Stromal cell of bone marrow (primary cell): ENCODE results near the gene IPO13.

Experiments used
- DNase-seq: peaks from one replicate; pipeline ENCODE4 v3.0.0-alpha.2; 2012; ENCODE audit warnings: low read depth

IPO13 gene

GRCh38 chr1:43974443-43975248 lies 27.9 kb downstream of the IPO13 start, which contains the start of gene ATP6V0B:
Gene ATP6V0B, plus strand, starts transcription at chr1:43974960. Its CDS starts 81 bp downstream, at chr1:43975041.
- peak; percentile 89 for DNase-seq

GRCh38 chr1:43975249-43975961 lies 28.7 kb downstream of the IPO13 start:
- no peak for DNase-seq

GRCh38 chr1:43976045-43976444 lies 29.3 kb downstream of the IPO13 start:
- no peak for DNase-seq

GRCh38 chr1:43976890-43977289 lies 30.1 kb downstream of the IPO13 start:
- no peak for DNase-seq

GRCh38 chr1:43977376-43978263 lies 30.9 kb downstream of the IPO13 start:
- DNase-seq, result no peak

- no peak for DNase-seq
Observed at GRCh38 chr1:43978264-43978550, 31.5 kb downstream of the IPO13 start.

- DNase-seq, result no peak
Observed at GRCh38 chr1:43978551-43979260, 32.0 kb downstream of the IPO13 start, which contains the start of gene B4GALT2. Gene B4GALT2, plus strand, starts transcription at chr1:43979210. Its CDS starts 1,951 bp downstream, at chr1:43981161.

- DNase-seq, result no peak
Observed at GRCh38 chr1:43979261-43979527, 32.4 kb downstream of the IPO13 start.

GRCh38 chr1:43979528-43980254 lies 32.9 kb downstream of the IPO13 start:
- no peak for DNase-seq

- DNase-seq, result no peak
Observed at GRCh38 chr1:43980255-43981134, 33.7 kb downstream of the IPO13 start.

- no peak for DNase-seq
Observed at GRCh38 chr1:43981135-43981491, 34.4 kb downstream of the IPO13 start.

- DNase-seq, result no peak
Observed at GRCh38 chr1:43981636-43982035, 34.9 kb downstream of the IPO13 start.

- DNase-seq, result no peak
Observed at GRCh38 chr1:43982241-43982640, 35.5 kb downstream of the IPO13 start.

- DNase-seq, result no peak
Observed at GRCh38 chr1:43982808-43983207, 36.1 kb downstream of the IPO13 start.

- no peak for DNase-seq
Observed at GRCh38 chr1:43983253-43983899, 36.6 kb downstream of the IPO13 start.

- DNase-seq, result no peak
Observed at GRCh38 chr1:43984855-43985254, 38.1 kb downstream of the IPO13 start.

- no peak for DNase-seq
Observed at GRCh38 chr1:43985984-43986595, 39.3 kb downstream of the IPO13 start.

GRCh38 chr1:43986712-43987111 lies 40.0 kb downstream of the IPO13 start:
- no peak for DNase-seq

GRCh38 chr1:43987159-43987902 lies 40.6 kb downstream of the IPO13 start:
- DNase-seq, result no peak
